Subcutaneous abdominal adipose tissue (tissue), 5 donors: ENCODE results near the gene MUS81.

ENCODE experiments used
- H3K27ac ChIP-seq: one replicate; pipeline ENCODE4 v1.7.0; 2013; ENCODE audit warnings: low read depth, mild to moderate bottlenecking, inconsistent platforms, low read length, moderate library complexity
- H3K27me3 ChIP-seq, 5 donors: one replicate each; pipeline ENCODE4 v1.7.0; 2013; ENCODE audit warnings: low read length in 5 of 5, inconsistent platforms in 1 of 5; ENCODE audit not compliant: control insufficient read depth in 5 of 5, insufficient read depth in 4 of 5
- H3K36me3 ChIP-seq, 5 donors: one replicate each; pipeline ENCODE4 v1.7.0; 2013; ENCODE audit warnings: low read length in 5 of 5; ENCODE audit not compliant: control insufficient read depth in 5 of 5, insufficient read depth in 5 of 5
- H3K4me1 ChIP-seq, 5 donors: one replicate each; pipeline ENCODE4 v1.7.0; 2013; ENCODE audit warnings: low read length in 5 of 5, mild to moderate bottlenecking in 3 of 5, moderate library complexity in 1 of 5; ENCODE audit not compliant: control insufficient read depth in 5 of 5, insufficient read depth in 5 of 5
- H3K4me3 ChIP-seq, 5 donors: one replicate each; pipeline ENCODE4 v1.7.0; 2013; ENCODE audit warnings: low read length in 5 of 5, low read depth in 1 of 5
- H3K9ac ChIP-seq, 5 donors: one replicate each; pipeline ENCODE4 v1.7.0; 2013; ENCODE audit warnings: low read length in 5 of 5, mild to moderate bottlenecking in 4 of 5, moderate library complexity in 3 of 5
- H3K9me3 ChIP-seq, 5 donors: one replicate each; pipeline ENCODE4 v1.7.0; 2013; ENCODE audit warnings: low read length in 5 of 5; ENCODE audit not compliant: control insufficient read depth in 5 of 5
- donor health status: healthy.
- donor health status: healthy.
- donor health status: healthy.
- donor health status: healthy.
- donor health status: healthy.

Gene MUS81

GRCh38 chr11:65865550-65866172 is 5.4 kb downstream of the MUS81 start:
- H3K4me1 ChIP-seq = peaks cover 8 to 39% (median 34%) of the 10 kb centered on the region in 5 donors
- H3K27me3 ChIP-seq = no peaks in the 10 kb centered on the region
- peaks cover 0 to 80% (median 75%) of the 10 kb centered on the region in 5 donors for H3K36me3 ChIP-seq
- H3K9me3 ChIP-seq = no peaks in the 10 kb centered on the region
- H3K9ac ChIP-seq = no peak overlapping the region
- H3K27ac ChIP-seq = no peak overlapping the region
- no peak overlapping the region for H3K4me3 ChIP-seq

- Histone ChIP-seq H3K27me3 (no peaks in the 10 kb centered on the region), H3K27ac (no peak overlapping the region), H3K4me1 (peaks cover 8 to 39% (median 35%) of the 10 kb centered on the region in 5 donors), H3K4me3 (no peak overlapping the region), H3K9me3 (no peaks in the 10 kb centered on the region), H3K9ac (no peak overlapping the region), H3K36me3 (peaks cover 0 to 80% (median 75%) of the 10 kb centered on the region in 5 donors)
Observed at GRCh38 chr11:65866509-65867283, 6.5 kb downstream of the MUS81 start.

- Histone ChIP-seq H3K27me3 (no peaks in the 10 kb centered on the region), H3K4me1 (peaks cover 8 to 38% (median 33%) of the 10 kb centered on the region in 5 donors), H3K9me3 (no peaks in the 10 kb centered on the region), H3K36me3 (peaks cover 0 to 73% (median 68%) of the 10 kb centered on the region in 5 donors), H3K4me3 (no peak overlapping the region), H3K27ac (no peak overlapping the region), H3K9ac (no peak overlapping the region)
Observed at GRCh38 chr11:65867284-65868071, 7.2 kb downstream of the MUS81 start.

GRCh38 chr11:65868076-65868667 is 7.9 kb downstream of the MUS81 start:
- H3K4me1 ChIP-seq = peaks cover 8 to 35% (median 31%) of the 10 kb centered on the region in 5 donors
- peaks cover 0 to 66% (median 61%) of the 10 kb centered on the region in 5 donors for H3K36me3 ChIP-seq
- H3K4me3 ChIP-seq = no peak overlapping the region
- H3K27ac ChIP-seq = no peak overlapping the region
- H3K27me3 ChIP-seq = no peaks in the 10 kb centered on the region
- H3K9me3 ChIP-seq = no peaks in the 10 kb centered on the region
- no peak overlapping the region for H3K9ac ChIP-seq

DNA sequence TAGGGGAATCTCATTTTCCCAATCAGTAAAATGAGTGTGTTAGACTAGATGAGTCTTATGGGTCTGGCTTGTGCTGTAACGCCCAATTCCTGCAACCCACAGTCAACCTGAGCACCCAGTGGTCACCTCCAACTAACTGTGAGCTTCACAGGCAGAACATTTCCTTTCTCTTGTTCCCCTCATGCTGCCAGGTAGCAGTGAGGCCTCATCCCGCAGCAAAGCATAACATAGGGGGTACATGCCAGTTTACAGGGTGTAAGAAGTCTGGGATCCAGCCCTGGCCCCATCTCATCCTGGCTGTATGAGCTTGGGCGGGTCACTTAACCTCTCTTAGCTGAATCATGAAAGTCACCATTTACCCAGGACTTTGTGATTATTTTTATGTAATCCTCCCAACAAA is 8.7 kb downstream of the MUS81 start:
- Histone ChIP-seq H3K4me3 (no peak overlapping the region), H3K36me3 (peaks cover 0 to 59% (median 53%) of the 10 kb centered on the region in 5 donors), H3K27me3 (no peaks in the 10 kb centered on the region), H3K9ac (no peak overlapping the region), H3K4me1 (peaks cover 8 to 39% (median 32%) of the 10 kb centered on the region in 5 donors), H3K27ac (no peak overlapping the region), H3K9me3 (no peaks in the 10 kb centered on the region)

GRCh38 chr11:65869643-65870306 is 9.5 kb downstream of the MUS81 start:
- no peak overlapping the region for H3K9ac ChIP-seq
- H3K9me3 ChIP-seq = no peaks in the 10 kb centered on the region
- H3K36me3 ChIP-seq = peaks cover 0 to 50% (median 45%) of the 10 kb centered on the region in 5 donors
- no peak overlapping the region for H3K27ac ChIP-seq
- H3K4me3 ChIP-seq = no peak overlapping the region
- peaks cover 8 to 40% (median 34%) of the 10 kb centered on the region in 5 donors for H3K4me1 ChIP-seq
- no peaks in the 10 kb centered on the region for H3K27me3 ChIP-seq

DNA sequence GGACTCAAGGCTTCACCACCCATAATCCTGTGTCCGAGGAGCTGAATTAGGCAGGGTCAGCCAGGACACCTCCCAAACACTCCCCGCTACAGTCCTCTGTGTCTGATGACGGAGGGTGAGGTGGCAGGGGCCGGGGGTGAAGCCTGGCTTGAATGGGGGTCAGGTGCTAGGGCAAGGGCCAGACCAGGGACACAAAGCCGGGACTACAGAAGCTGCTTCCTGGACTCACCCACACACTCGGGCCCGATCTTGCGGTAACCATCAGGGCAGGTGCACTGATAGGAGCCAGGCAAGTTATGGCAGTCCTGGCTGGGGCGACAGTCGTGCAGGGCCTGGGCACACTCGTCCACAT is 10.1 kb downstream of the MUS81 start:
- H3K4me3 ChIP-seq = peak overlapping the region in 1 of 5 donors; percentile 12
- H3K4me1 ChIP-seq = peaks cover 8 to 40% (median 34%) of the 10 kb centered on the region in 5 donors
- peaks cover 0 to 45% (median 39%) of the 10 kb centered on the region in 5 donors for H3K36me3 ChIP-seq
- no peaks in the 10 kb centered on the region for H3K27me3 ChIP-seq
- no peaks in the 10 kb centered on the region for H3K9me3 ChIP-seq
- H3K27ac ChIP-seq = no peak overlapping the region
- H3K9ac ChIP-seq = no peak overlapping the region

DNA sequence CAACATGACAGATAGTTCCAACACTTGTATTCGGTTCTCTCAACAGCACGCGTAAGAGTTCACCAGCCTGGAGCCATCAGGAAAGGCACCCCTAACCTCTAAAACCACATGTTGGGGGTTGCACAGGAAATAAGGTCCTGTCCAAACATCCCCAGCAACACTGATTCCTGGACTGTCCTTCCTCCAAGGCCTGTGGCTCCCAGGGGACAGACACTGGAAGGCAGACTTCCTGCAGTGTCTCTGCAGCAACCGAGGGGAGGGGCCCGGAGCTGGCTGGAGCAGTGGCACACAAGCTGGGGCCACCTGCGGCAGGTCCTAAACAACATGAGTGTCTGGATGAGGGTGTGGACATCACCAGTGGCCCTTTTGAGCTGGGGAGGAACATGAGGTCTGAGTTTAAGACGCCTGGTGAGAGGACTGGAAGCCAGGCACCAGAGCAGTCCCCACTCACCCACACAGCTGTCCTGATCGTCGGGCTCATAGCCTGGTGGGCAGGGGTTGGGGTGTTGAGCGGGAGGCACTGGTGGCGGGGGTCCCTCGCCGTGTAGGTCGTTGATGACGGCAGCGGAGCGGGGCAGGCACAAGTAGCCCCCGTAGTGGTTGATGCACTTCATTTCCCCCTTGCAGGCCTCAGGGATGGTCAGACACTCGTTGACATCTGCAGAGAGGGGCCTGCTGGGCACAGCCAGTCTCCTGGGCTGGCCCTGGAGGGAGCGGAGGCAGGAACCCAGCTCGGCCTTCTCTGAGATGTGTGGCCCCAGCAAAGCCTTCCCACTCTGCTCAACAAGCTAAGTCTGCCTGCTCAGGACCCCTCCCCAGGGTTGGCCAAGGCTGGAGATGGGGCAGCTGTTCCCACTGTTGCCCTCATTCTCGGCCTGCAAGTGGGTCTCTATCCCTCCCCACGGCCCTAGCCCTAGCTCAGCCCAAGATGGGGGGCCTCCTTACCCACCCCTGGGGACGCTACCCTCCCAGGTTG is 10.8 kb downstream of the MUS81 start:
- H3K9ac ChIP-seq = peak overlapping the region; percentile 26 to 86 (median 76)

More for the DNA sequence above, 10.8 kb downstream of the MUS81 start:
- Histone ChIP-seq H3K27ac (peak overlapping the region; percentile 88), H3K36me3 (peaks cover 0 to 38% (median 32%) of the 10 kb centered on the region in 5 donors), H3K4me1 (peaks cover 8 to 40% (median 34%) of the 10 kb centered on the region in 5 donors), H3K9me3 (no peaks in the 10 kb centered on the region), H3K4me3 (peak overlapping the region; percentile 64 to 76 (median 65)), H3K27me3 (no peaks in the 10 kb centered on the region)
